ENCODE measurements around the gene GOLGA6L7. TPM values are rescaled to one million over a fixed set of nuclear protein-coding genes. Genes with fewer than 3 reads are reported as not detected.
"Not testable (repeated sequence)": the region's sequence is repeated elsewhere in the genome, so short reads cannot be mapped to it uniquely, and the experiment has no call there.

GOLGA6L7 gene
- total RNA-seq, 1 experiment from 2014 or later = not detected

DNA sequence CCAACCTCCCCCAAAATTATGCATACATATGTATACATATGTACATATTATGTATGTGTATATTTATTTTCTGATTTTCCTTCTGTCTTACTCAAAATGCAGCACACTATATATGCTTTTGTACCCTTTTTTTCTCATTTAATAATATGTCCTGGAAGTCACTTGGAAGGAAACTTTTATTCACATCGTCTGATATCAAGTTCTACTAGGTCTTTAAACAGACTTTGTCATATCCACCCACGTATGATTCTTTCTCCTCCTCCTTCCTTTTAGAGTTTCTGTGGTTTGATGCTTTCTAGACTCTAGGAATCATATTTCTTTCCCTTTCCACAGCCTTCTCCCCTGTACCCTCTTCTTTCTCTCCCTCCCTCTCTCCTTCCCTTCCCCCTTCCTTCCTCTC is 35.1 kb downstream of the GOLGA6L7 start:
- H3K27ac Mint-ChIP-seq (ENCODE audit: low read depth, unreplicated experiment); intact Hi-C loops (cut with micrococcal nuclease); H3K36me3 Mint-ChIP-seq (ENCODE audit: insufficient read depth, unreplicated experiment); H3K4me3 Mint-ChIP-seq (ENCODE audit: unreplicated experiment); DNase-seq (ENCODE audit: unreplicated experiment); BruUV-seq (replicated peaks); H3K27me3 Mint-ChIP-seq (ENCODE audit: insufficient read depth, unreplicated experiment); H3K4me1 Mint-ChIP-seq (ENCODE audit: insufficient read depth, unreplicated experiment); H3K9me3 Mint-ChIP-seq (ENCODE audit: unreplicated experiment); POLR2A ChIA-PET; CTCF ChIA-PET: not testable (repeated sequence)

- H3K27me3 Mint-ChIP-seq (ENCODE audit: insufficient read depth, unreplicated experiment); DNase-seq (ENCODE audit: unreplicated experiment); BruUV-seq (replicated peaks); H3K9me3 Mint-ChIP-seq (ENCODE audit: unreplicated experiment); H3K36me3 Mint-ChIP-seq (ENCODE audit: insufficient read depth, unreplicated experiment); H3K4me3 Mint-ChIP-seq (ENCODE audit: unreplicated experiment); intact Hi-C loops (cut with micrococcal nuclease); CTCF ChIA-PET; H3K27ac Mint-ChIP-seq (ENCODE audit: low read depth, unreplicated experiment); POLR2A ChIA-PET; H3K4me1 Mint-ChIP-seq (ENCODE audit: insufficient read depth, unreplicated experiment): not testable (repeated sequence)
Measured at GRCh38 chr15:28811852-28812550, 36.4 kb downstream of the GOLGA6L7 start.

GRCh38 chr15:28810444-28810843 is 38.0 kb downstream of the GOLGA6L7 start:
- H3K4me1 Mint-ChIP-seq (ENCODE audit: insufficient read depth, unreplicated experiment); DNase-seq (ENCODE audit: unreplicated experiment); H3K27ac Mint-ChIP-seq (ENCODE audit: low read depth, unreplicated experiment); POLR2A ChIA-PET; CTCF ChIA-PET; BruUV-seq (replicated peaks); H3K9me3 Mint-ChIP-seq (ENCODE audit: unreplicated experiment); H3K4me3 Mint-ChIP-seq (ENCODE audit: unreplicated experiment); H3K27me3 Mint-ChIP-seq (ENCODE audit: insufficient read depth, unreplicated experiment); intact Hi-C loops (cut with micrococcal nuclease); H3K36me3 Mint-ChIP-seq (ENCODE audit: insufficient read depth, unreplicated experiment): not testable (repeated sequence)

- intact Hi-C loops (cut with micrococcal nuclease); CTCF ChIA-PET; BruUV-seq (replicated peaks); H3K36me3 Mint-ChIP-seq (ENCODE audit: insufficient read depth, unreplicated experiment); H3K27me3 Mint-ChIP-seq (ENCODE audit: insufficient read depth, unreplicated experiment); H3K4me3 Mint-ChIP-seq (ENCODE audit: unreplicated experiment); DNase-seq (ENCODE audit: unreplicated experiment); POLR2A ChIA-PET; H3K9me3 Mint-ChIP-seq (ENCODE audit: unreplicated experiment); H3K4me1 Mint-ChIP-seq (ENCODE audit: insufficient read depth, unreplicated experiment); H3K27ac Mint-ChIP-seq (ENCODE audit: low read depth, unreplicated experiment): not testable (repeated sequence)
Measured at GRCh38 chr15:28808136-28808535, 40.3 kb downstream of the GOLGA6L7 start.

DNA sequence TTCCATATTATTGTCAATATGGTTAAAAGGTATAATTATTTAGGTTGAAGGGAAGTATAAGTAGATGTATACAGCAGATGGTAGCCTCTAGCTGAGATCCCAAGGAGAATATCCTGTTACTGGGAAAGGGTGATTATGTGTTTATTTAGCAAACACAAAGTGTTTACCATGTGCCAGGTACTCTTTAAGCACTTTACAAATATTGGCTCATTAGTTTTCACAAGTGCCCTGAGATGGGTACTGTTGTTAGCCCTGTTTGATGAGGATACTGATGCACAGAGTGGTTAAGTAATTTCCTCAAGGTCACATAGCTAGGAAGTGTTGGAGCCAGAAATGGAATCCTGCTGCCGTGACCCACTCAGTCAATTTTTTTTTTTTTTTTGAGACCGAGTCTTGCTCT is 48.1 kb downstream of the GOLGA6L7 start:
- H3K9me3 Mint-ChIP-seq (ENCODE audit: unreplicated experiment); BruUV-seq (replicated peaks); H3K36me3 Mint-ChIP-seq (ENCODE audit: insufficient read depth, unreplicated experiment); H3K27me3 Mint-ChIP-seq (ENCODE audit: insufficient read depth, unreplicated experiment); H3K4me3 Mint-ChIP-seq (ENCODE audit: unreplicated experiment); intact Hi-C loops (cut with micrococcal nuclease); CTCF ChIA-PET; POLR2A ChIA-PET; H3K4me1 Mint-ChIP-seq (ENCODE audit: insufficient read depth, unreplicated experiment); H3K27ac Mint-ChIP-seq (ENCODE audit: low read depth, unreplicated experiment); DNase-seq (ENCODE audit: unreplicated experiment): not testable (repeated sequence)

DNA sequence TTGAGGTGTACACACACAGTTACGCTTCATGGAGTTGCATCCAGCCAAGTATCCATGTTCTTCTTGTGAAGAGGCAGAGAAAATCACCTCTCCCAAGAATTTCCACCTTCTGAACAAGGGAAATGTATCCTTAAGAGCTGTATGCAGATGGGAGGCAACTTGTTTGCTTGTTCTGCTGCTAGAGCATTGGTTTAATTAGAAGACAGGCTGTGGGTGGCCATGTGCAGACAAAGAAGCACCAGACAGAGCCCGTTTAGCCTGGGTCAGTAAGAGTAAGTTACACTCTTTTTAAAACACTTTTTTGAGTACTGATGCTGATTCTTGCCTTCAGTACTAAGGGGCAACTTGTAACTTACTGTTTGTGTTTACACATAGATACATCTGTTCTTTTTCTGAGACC is 50.2 kb downstream of the GOLGA6L7 start:
- CTCF ChIA-PET; DNase-seq (ENCODE audit: unreplicated experiment); H3K4me1 Mint-ChIP-seq (ENCODE audit: insufficient read depth, unreplicated experiment); BruUV-seq (replicated peaks); H3K36me3 Mint-ChIP-seq (ENCODE audit: insufficient read depth, unreplicated experiment); intact Hi-C loops (cut with micrococcal nuclease); POLR2A ChIA-PET; H3K27ac Mint-ChIP-seq (ENCODE audit: low read depth, unreplicated experiment); H3K27me3 Mint-ChIP-seq (ENCODE audit: insufficient read depth, unreplicated experiment); H3K4me3 Mint-ChIP-seq (ENCODE audit: unreplicated experiment); H3K9me3 Mint-ChIP-seq (ENCODE audit: unreplicated experiment): not testable (repeated sequence)

DNA sequence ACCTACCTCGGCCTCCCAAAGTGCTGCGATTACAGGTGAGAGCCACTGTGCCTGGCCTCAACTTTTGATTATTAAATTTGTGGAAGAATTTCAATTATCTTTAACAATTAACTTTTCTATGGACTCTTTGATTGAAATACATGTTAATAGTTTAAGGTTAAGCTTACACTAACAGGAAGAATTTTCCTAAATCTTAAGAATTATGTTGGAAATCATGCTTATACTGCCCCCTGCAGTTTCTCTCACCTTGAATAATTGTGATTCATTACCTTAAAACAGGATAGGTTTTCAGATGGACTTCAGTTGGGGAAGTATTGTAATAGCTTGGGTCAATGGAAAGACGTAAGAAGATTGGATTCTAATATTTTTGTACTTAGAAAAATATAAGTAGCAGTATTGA is 54.2 kb downstream of the GOLGA6L7 start:
- intact Hi-C loops (cut with micrococcal nuclease); H3K4me1 Mint-ChIP-seq (ENCODE audit: insufficient read depth, unreplicated experiment); H3K27me3 Mint-ChIP-seq (ENCODE audit: insufficient read depth, unreplicated experiment); H3K9me3 Mint-ChIP-seq (ENCODE audit: unreplicated experiment); H3K27ac Mint-ChIP-seq (ENCODE audit: low read depth, unreplicated experiment); H3K36me3 Mint-ChIP-seq (ENCODE audit: insufficient read depth, unreplicated experiment); BruUV-seq (replicated peaks); H3K4me3 Mint-ChIP-seq (ENCODE audit: unreplicated experiment); POLR2A ChIA-PET: not testable (repeated sequence)
- peak; percentile 1 for DNase-seq (ENCODE audit: unreplicated experiment)
- CTCF ChIA-PET = interaction anchor here (0.6 kb wide), 1 partner anchor 509 kb away, joined by 3 read pairs; no protein-coding TSS in a partner anchor
- TF ChIP-seq, protein P1, sequence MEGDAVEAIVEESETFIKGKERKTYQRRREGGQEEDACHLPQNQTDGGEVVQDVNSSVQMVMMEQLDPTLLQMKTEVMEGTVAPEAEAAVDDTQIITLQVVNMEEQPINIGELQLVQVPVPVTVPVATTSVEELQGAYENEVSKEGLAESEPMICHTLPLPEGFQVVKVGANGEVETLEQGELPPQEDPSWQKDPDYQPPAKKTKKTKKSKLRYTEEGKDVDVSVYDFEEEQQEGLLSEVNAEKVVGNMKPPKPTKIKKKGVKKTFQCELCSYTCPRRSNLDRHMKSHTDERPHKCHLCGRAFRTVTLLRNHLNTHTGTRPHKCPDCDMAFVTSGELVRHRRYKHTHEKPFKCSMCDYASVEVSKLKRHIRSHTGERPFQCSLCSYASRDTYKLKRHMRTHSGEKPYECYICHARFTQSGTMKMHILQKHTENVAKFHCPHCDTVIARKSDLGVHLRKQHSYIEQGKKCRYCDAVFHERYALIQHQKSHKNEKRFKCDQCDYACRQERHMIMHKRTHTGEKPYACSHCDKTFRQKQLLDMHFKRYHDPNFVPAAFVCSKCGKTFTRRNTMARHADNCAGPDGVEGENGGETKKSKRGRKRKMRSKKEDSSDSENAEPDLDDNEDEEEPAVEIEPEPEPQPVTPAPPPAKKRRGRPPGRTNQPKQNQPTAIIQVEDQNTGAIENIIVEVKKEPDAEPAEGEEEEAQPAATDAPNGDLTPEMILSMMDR (IDR thresholded peaks at IDR 0.05; ENCODE audit: unreplicated experiment) = peak; percentile 27

All from MCF 10A (cell line).